ENCODE measurements around the gene NELFA. TPM values are rescaled to one million over a fixed set of nuclear protein-coding genes. Genes with fewer than 3 reads are reported as not detected.
"Not testable (repeated sequence)": the region's sequence is repeated elsewhere in the genome, so short reads cannot be mapped to it uniquely, and the experiment has no call there.

Gene NELFA
- total RNA-seq, 1 donor from 2014 or later: 15.5 TPM

- peak; percentile 95 for DNase-seq (ENCODE audit: low spot score)
Observed at GRCh38 chr4:2041239-2042130, 32.7 kb upstream of the NELFA start.

- no peak for DNase-seq (ENCODE audit: low spot score)
Observed at GRCh38 chr4:2040391-2041238, 31.8 kb upstream of the NELFA start.

GRCh38 chr4:2036866-2037265 lies 28.1 kb upstream of the NELFA start:
- DNase-seq (ENCODE audit: low spot score): no peak

- no peak for DNase-seq (ENCODE audit: low spot score)
Observed at GRCh38 chr4:2036327-2036726, 27.6 kb upstream of the NELFA start.

- DNase-seq (ENCODE audit: low spot score): not testable (repeated sequence)
Observed at GRCh38 chr4:2031161-2031560, 22.4 kb upstream of the NELFA start.

GRCh38 chr4:2027120-2027519 lies 18.3 kb upstream of the NELFA start:
- DNase-seq (ENCODE audit: low spot score): not testable (repeated sequence)

- DNase-seq (ENCODE audit: low spot score): no peak
Observed at GRCh38 chr4:2025817-2026216, 17.0 kb upstream of the NELFA start.

- DNase-seq (ENCODE audit: low spot score): no peak
Observed at GRCh38 chr4:2024683-2025082, 15.9 kb upstream of the NELFA start.

GRCh38 chr4:2021358-2022018 lies 12.7 kb upstream of the NELFA start:
- not testable (repeated sequence) for DNase-seq (ENCODE audit: low spot score)

GRCh38 chr4:2015008-2015407 lies 6.2 kb upstream of the NELFA start:
- DNase-seq (ENCODE audit: low spot score): no peak

- no peak for DNase-seq (ENCODE audit: low spot score)
Observed at GRCh38 chr4:2011583-2011982, 2.8 kb upstream of the NELFA start.

- no peak for DNase-seq (ENCODE audit: low spot score)
Observed at GRCh38 chr4:2009651-2010233, 968 bp upstream of the NELFA start.

- DNase-seq (ENCODE audit: low spot score): no peak
Observed at GRCh38 chr4:2008671-2008920, 178 bp downstream of the NELFA start.

- DNase-seq (ENCODE audit: low spot score): no peak
Observed at GRCh38 chr4:2007804-2008670, 737 bp downstream of the NELFA start.

GRCh38 chr4:2006956-2007653 lies 1.7 kb downstream of the NELFA start:
- DNase-seq (ENCODE audit: low spot score): no peak

- DNase-seq (ENCODE audit: low spot score): no peak
Observed at GRCh38 chr4:2006367-2006766, 2.4 kb downstream of the NELFA start.

GRCh38 chr4:2003361-2003760 lies 5.4 kb downstream of the NELFA start:
- DNase-seq (ENCODE audit: low spot score): not testable (repeated sequence)

- not testable (repeated sequence) for DNase-seq (ENCODE audit: low spot score)
Observed at GRCh38 chr4:1999308-1999707, 9.5 kb downstream of the NELFA start.

GRCh38 chr4:1998296-1998695 lies 10.5 kb downstream of the NELFA start:
- DNase-seq (ENCODE audit: low spot score): no peak

GRCh38 chr4:1997712-1998111 lies 11.1 kb downstream of the NELFA start:
- DNase-seq (ENCODE audit: low spot score): peak; percentile 57

Measured in mesenteric fat pad (tissue), 1 donor.